ENCODE results near the gene PRRG2. TPM values are rescaled to one million over a fixed set of nuclear protein-coding genes. Genes with fewer than 3 reads are reported as not detected.

Gene PRRG2
- total RNA-seq, 6 experiments from 2014 or later, result 2.5 to 5.9 (median 3.1) TPM

- ATAC-seq (peak in 2 of 4 donors; percentile 11 to 12), DNase-seq (no peak)
- no peak overlapping the region for H3K4me3 ChIP-seq
- H3K27me3 ChIP-seq, result no peaks in the 10 kb centered on the region
- intact Hi-C loops (cut with DNase I), result loop anchor here in 1 of 2 donors (5.0 kb wide), 1 partner anchor 58 kb away; no protein-coding TSS in a partner anchor
- H3K27ac ChIP-seq, result no peak overlapping the region
- H3K9me3 ChIP-seq, result no peaks in the 10 kb centered on the region
- 56% methylated on average over 4 of the region's 4 CpGs for WGBS (ENCODE audit: insufficient coverage, low coverage, low lambda C conversion rate, missing lambda C conversion rate)
- peaks cover 0 to 15% (median under 1%) of the 10 kb centered on the region in 4 donors for H3K4me1 ChIP-seq
- H3K36me3 ChIP-seq, result no peaks in the 10 kb centered on the region
- no peak for TF ChIP-seq CTCF (IDR thresholded peaks at IDR 0.05)
- TF ChIP-seq POLR2A (IDR thresholded peaks at IDR 0.05), result no peak
Measured at GRCh38 chr19:49565261-49565660, 15.9 kb upstream of the PRRG2 start.

GRCh38 chr19:49566302-49566701 lies 14.8 kb upstream of the PRRG2 start:
- no peak for DNase-seq
- Histone ChIP-seq H3K4me1 (peaks cover 0 to 23% (median 4%) of the 10 kb centered on the region in 4 donors), H3K27ac (no peak overlapping the region), H3K9me3 (no peaks in the 10 kb centered on the region), H3K4me3 (no peak overlapping the region), H3K27me3 (no peaks in the 10 kb centered on the region), H3K36me3 (no peaks in the 10 kb centered on the region)
- ATAC-seq, result no peak
- 92% methylated on average over 2 of the region's 3 CpGs for WGBS (ENCODE audit: insufficient coverage, low coverage, low lambda C conversion rate, missing lambda C conversion rate)
- TF ChIP-seq CTCF (IDR thresholded peaks at IDR 0.05) (no peak), POLR2A (IDR thresholded peaks at IDR 0.05) (no peak)
- intact Hi-C loops (cut with DNase I), result loop anchor here in 1 of 2 donors (5.0 kb wide), 1 partner anchor 59 kb away; no protein-coding TSS in a partner anchor

DNA sequence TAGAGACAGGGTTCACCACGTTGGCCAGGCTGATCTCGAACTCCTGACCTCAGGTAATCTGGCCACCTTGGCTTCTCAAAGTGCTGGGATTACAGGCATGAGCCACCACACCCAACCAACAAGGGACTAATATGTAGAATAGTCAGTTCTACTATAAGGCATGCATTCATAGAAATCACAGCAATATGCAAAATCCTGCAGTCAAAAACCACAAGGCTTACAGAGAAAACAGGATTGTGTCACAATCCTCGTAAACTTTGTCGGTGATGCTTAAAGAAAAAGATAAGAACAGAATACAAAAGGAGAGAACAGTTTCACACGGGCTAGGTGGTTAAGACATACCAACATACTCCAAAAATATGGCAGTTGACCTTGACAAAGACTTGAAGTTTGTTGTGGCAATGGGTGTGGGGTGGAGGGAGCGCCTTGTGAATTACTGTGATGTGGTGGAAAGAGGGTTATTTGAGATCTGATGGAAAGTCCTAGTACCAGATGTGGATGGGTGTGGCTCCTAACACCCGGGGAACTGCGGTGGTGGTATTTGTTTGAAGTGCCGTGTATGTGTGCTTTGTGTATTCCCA lies 13.2 kb upstream of the PRRG2 start:
- intact Hi-C loops (cut with DNase I), result loop anchor here in 1 of 2 donors (5.0 kb wide), 1 partner anchor 61 kb away; no protein-coding TSS in a partner anchor
- DNase-seq, result no peak
- WGBS (ENCODE audit: insufficient coverage, low coverage, low lambda C conversion rate, missing lambda C conversion rate), result 47% methylated on average over 9 of the region's 9 CpGs

GRCh38 chr19:49570138-49570856 lies 10.8 kb upstream of the PRRG2 start:
- TF ChIP-seq CTCF (IDR thresholded peaks at IDR 0.05), result peak; percentile 97 to 99 (median 98)
- TF ChIP-seq POLR2A (IDR thresholded peaks at IDR 0.05), result no peak
- intact Hi-C loops (cut with DNase I), result loop anchor here in 1 of 2 donors (10.0 kb wide), 1 partner anchor 115 kb away; the partner anchor contains the start of gene ADM5
- WGBS (ENCODE audit: insufficient coverage, low coverage, low lambda C conversion rate, missing lambda C conversion rate), result 9% methylated on average over 12 of the region's 14 CpGs
- peaks cover 0 to 13% (median 5%) of the 10 kb centered on the region in 4 donors for H3K4me1 ChIP-seq
- peak; percentile 85 to 94 (median 90) for ATAC-seq
- no peaks in the 10 kb centered on the region for H3K9me3 ChIP-seq
- H3K27me3 ChIP-seq, result no peaks in the 10 kb centered on the region
- no peak overlapping the region for H3K4me3 ChIP-seq
- peak in 1 of 3 donors; percentile 57 for DNase-seq
- peaks cover 0 to under 1% (median 0%) of the 10 kb centered on the region in 4 donors for H3K36me3 ChIP-seq
- no peak overlapping the region for H3K27ac ChIP-seq

More for the DNA sequence above, 13.2 kb upstream of the PRRG2 start:
- H3K27ac ChIP-seq, result no peak overlapping the region
- H3K4me3 ChIP-seq, result no peak overlapping the region
- no peaks in the 10 kb centered on the region for H3K27me3 ChIP-seq
- no peaks in the 10 kb centered on the region for H3K9me3 ChIP-seq
- H3K4me1 ChIP-seq, result peaks cover 0 to 25% (median 5%) of the 10 kb centered on the region in 4 donors
- TF ChIP-seq CTCF (IDR thresholded peaks at IDR 0.05), result no peak
- no peak for TF ChIP-seq POLR2A (IDR thresholded peaks at IDR 0.05)
- ATAC-seq, result no peak
- no peaks in the 10 kb centered on the region for H3K36me3 ChIP-seq
